Left forelimb (tissue), 1 donor: ENCODE measurements around the gene FCN2.

Experiments used
- DNase-seq: peaks from one replicate; pipeline ENCODE4 v3.0.0-alpha.2; 2018; ENCODE audit warnings: low spot score

Gene FCN2

DNA sequence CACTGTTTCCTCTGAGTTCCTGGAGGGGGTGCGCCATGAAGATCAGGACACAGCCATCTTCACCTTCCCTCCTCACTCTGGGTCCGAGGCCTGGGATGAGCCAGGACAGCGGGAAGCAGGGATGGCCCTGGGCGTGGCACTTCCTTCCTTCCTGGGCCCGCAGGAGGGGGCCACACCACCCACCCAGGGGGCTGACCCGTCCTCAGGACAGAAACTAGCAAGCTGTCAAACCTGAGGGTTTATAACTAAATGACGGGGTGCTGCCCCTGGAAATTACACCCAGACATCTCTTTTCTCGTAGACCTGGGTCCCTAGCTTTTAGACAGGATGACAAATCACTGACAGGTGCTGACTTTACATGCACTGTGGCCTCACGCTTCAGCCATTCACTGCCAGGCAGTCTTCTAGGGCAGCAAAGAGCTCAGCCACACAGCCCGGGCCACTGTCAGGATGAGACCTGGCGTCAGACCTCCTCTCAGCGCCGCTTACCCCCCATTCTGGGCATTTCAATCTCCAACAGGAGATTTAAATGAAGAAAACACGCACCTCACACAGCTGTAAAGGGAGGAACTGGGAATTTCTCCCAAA is 8.1 kb downstream of the FCN2 start:
- DNase-seq, result no peak

DNA sequence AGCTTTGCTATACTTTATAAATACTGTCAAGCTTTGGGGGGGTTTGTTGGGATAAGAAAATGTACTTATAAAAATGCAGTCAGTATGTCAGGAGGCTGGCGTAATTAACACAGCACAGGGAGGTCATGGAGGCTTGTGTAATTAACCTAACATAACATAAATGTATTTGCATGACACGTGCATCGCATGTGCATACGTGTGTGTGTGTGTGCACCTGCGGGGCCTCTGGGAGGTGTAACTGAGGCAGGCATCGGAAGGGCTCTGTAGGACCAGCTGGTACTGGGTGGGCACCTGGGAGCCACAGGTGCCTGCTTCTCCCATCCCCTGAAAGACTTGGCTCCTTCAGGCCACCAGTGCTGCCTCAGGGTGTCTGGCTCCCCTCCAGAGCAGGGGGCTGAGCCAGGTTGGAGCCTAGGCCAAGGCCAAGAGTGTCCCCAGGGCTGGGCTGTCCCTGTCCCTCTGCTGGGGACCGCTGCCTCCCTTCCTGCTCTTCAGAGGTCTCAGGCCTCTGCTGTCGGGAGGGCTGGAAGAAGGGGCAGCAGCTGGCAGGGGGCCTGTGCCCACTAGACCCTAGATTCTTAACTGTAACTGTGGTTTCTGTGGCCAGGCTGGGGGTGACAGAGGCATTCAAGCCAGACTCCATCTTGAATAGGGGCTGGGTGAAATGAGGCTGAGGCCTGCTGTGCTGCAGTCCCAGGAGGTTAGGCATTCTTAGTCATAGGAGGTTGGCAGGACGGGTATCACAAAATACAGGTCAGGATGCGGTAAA is 9.0 kb downstream of the FCN2 start:
- DNase-seq, result no peak

DNA sequence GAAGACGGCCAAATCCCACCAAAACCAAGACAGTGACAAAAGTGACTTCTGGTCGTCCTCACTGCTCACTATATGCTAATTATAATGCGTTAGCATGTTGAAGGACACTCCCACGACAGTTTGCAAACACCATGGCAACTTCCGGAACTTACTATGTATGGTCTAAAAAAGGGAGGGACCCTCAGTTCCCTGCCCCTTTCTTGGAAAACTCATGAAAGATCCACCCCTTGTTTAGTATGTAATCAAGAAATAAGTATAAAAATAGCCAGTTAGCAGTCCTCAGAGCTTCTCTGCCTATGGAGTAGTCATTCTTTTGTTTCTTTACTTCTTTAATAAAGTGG is 9.5 kb downstream of the FCN2 start:
- no peak for DNase-seq

GRCh38 chr9:134891053-134891452 is 10.4 kb downstream of the FCN2 start:
- DNase-seq, result no peak

- no peak for DNase-seq
Measured at GRCh38 chr9:134891713-134892112, 11.1 kb downstream of the FCN2 start.

DNA sequence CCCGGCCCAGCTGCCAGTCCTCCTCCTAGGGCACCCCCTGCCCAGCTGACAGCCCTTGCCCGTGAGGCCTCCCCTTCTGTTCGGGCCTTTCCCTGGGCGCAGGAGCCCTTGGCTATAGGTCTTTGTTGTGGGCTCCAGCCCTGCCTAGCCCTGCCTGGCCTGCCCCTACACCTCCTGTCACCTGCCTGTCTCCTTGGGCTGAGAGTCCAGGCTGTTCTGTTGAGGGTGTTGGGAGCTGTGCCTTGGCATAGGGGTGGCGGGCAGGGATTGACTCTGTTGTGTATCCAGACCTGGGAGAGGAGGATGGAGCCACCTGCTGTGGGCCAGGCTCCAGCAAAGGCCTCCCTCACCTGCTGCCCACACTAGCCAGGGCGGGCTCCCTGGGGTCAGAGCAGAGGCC is 11.6 kb downstream of the FCN2 start:
- no peak for DNase-seq

DNA sequence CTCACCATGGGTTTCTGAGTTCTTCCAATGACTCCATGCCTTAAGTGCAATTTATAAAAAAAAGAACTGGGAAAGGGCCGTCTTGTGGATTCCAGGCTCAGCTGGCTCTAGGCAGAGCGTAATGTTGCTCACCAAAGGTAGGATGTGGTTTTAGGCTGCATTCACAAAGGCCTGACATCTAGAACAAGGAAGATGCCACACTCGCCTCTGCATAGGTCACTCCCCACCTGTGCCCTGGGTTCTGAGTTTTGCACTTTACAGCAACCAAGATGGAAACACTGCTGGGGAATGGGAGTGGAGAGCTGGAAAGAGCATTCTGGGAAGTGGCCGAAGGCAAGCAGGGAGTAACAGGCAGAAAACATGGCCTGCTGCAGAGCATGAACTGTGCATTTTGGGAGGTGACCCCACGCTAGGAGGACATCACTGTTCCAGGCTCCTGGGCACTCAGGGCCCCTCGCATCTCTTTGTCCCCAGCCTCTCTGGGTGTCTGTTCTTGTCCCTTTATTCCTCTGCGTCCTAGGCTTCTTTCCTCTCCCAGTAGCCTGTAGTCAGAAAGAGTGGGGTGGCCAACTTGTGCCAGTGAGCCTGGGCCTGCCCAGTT is 12.3 kb downstream of the FCN2 start:
- no peak for DNase-seq

GRCh38 chr9:134894136-134894860 is 13.7 kb downstream of the FCN2 start:
- DNase-seq, result no peak

DNA sequence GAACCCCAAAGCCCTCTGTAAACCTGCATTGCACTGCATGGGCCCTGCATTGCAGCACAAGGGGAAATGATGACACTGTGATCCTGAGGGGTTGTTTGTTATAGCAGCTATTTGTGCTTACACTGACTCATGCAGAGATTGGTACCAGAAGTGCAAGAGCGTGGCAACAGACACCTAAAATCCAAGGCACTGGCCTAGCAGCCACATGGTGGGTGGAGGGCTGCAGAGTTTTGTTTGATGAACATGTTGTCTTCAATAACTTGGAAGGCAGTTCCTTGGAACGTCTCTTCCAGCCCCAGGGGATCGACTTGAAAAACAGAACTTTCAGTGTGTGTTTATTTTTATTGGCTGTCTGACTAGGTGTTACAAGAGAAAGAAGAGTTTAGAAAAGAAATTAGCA is 14.5 kb downstream of the FCN2 start:
- DNase-seq, result no peak

- DNase-seq, result no peak
Measured at GRCh38 chr9:134895567-134895907, 14.9 kb downstream of the FCN2 start.

- DNase-seq, result peak; percentile 72
Measured at GRCh38 chr9:134895908-134896833, 15.6 kb downstream of the FCN2 start.

GRCh38 chr9:134896834-134897583 is 16.4 kb downstream of the FCN2 start:
- DNase-seq, result no peak

- no peak for DNase-seq
Measured at GRCh38 chr9:134897584-134898170, 17.1 kb downstream of the FCN2 start.

GRCh38 chr9:134898319-134898718 is 17.7 kb downstream of the FCN2 start:
- no peak for DNase-seq

DNA sequence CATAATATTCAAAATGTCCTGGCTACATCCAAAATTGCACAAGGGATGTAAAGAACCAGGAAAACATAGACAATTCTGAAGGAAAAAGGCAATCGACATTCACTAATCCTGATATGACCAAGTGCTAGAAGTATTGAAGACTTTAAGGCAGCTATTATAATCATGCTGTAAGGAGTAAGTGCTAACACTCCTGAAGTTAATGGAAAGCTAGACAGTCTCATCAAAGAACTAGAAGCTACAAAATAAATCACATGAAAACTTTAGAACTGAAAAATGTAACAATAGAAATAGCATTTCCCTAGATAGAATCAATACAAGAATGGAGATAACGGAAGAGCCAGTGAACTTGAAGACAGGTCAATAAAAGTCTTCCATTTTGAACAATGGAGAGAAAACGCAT is 18.6 kb downstream of the FCN2 start:
- DNase-seq, result no peak

GRCh38 chr9:134899818-134900217 is 19.2 kb downstream of the FCN2 start:
- DNase-seq, result peak; percentile 54

GRCh38 chr9:134902936-134903335 is 22.3 kb downstream of the FCN2 start:
- DNase-seq, result no peak

- peak; percentile 50 for DNase-seq
Measured at GRCh38 chr9:134908524-134909309, 28.1 kb downstream of the FCN2 start.

- DNase-seq, result peak; percentile 49
Measured at GRCh38 chr9:134909511-134910481, 29.2 kb downstream of the FCN2 start.
